ENCODE results near the gene CLDN9. TPM values are rescaled to one million over a fixed set of nuclear protein-coding genes. Genes with fewer than 3 reads are reported as not detected.

CLDN9 gene
- total RNA-seq, 1 donor from 2014 or later, result 2.3 TPM

DNA sequence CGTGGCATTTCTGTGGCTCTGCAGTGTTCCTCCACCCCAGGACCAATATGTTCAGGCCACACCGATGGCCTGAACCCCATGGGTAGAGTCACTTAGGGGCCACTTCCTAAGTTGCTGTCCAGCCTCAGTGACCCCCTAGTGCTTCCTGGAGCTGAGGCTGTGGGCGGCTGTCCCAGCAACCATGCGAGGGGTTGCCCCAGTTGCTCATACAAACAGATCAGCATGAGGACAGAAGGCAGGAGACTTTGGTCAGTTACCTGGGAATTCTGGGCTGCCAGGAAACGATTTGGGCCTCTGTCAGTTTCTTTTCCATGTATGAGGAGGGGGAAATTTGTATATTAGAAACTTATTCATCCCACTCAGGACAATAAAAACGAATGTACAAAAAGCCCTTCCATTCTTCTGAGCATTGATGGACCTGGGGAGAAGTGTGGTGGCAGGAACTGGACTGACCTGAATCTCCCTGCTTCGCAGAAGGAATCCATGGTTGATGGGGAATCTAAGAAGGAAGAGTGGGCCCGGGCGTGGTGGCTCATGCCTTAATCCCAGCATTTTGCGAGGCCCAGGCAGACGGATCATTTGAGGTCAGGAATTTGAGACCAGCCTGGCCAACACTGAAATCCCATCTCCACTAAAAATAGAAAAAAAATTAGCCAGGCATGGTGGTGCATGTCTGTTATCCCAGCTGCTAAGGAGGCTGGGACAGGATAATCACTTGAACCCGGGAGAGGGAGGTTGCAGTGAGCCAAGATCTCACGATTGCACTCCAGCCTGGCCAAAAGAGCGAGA lies 47.8 kb downstream of the CLDN9 start:
- intact Hi-C loops (cut with DNase I), result loop anchor here (5.0 kb wide), 1 partner anchor 37 kb away; the partner anchor contains the start of gene ZSCAN10

GRCh38 chr16:3062553-3062952 lies 49.8 kb downstream of the CLDN9 start:
- no peak for DNase-seq (ENCODE audit: low spot score)
- intact Hi-C loops (cut with DNase I), result loop anchor here (5.0 kb wide), 1 partner anchor 35 kb away; the partner anchor contains the start of gene ZSCAN10

More for the DNA sequence above, 47.8 kb downstream of the CLDN9 start:
- DNase-seq (ENCODE audit: low spot score), result no peak

DNA sequence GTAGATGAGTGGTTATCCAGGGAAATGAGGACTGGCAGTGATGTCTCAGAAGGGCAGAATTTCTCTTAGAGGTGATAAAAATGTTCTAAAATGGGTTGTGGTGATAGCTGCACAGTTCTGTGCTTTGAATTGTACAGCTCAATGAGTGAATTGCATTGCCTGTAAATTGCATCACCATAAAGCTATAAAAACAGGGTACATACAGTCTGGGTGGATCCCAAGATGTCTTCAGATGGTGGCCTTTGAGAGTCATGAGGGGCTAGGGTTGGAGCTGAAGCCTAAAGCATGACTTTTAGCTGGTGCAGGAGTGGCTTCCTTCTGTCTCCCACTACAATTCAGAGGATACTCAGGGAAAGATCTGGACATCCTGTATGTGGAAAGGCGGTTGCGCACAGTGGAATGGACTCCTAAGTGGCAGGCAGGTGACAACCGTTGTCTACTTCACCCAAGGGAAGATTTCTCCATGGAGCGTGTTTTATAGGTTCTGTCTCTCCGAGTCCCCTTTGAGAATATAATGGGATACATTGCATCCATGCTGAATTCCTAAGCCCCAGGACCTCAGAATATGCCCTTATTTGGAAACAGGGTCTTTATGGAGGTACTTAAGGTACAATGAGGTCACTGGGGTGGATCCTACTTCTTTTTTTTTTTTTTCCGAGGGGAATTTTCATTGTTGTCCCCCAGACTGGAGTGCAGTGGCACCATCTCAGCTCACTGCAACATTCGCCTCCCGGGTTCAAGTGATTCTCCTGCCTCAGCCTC lies 51.1 kb downstream of the CLDN9 start:
- DNase-seq (ENCODE audit: low spot score), result no peak
- intact Hi-C loops (cut with DNase I), result loop anchor here (5.0 kb wide), 1 partner anchor 33 kb away; the partner anchor contains the start of gene ZSCAN10

Other genes starting within 250 kb of the CLDN9 start
- gene ELOB, start 235.6 kb upstream of the CLDN9 start, total RNA-seq, result 278 TPM
- gene PRSS33, start 225.4 kb upstream of the CLDN9 start, total RNA-seq, result not detected
- gene PRSS41, start 214.5 kb upstream of the CLDN9 start, total RNA-seq, result not detected
- not detected for gene PRSS21, start 195.7 kb upstream of the CLDN9 start, total RNA-seq
- not detected for gene ZG16B, start 182.6 kb upstream of the CLDN9 start, total RNA-seq
- gene PRSS22, start 154.8 kb upstream of the CLDN9 start, total RNA-seq, result not detected
- 20.8 TPM for gene FLYWCH2, start 129.7 kb upstream of the CLDN9 start, total RNA-seq
- gene FLYWCH1, start 101.0 kb upstream of the CLDN9 start, total RNA-seq, result 43.5 TPM
- not detected for gene KREMEN2, start 48.6 kb upstream of the CLDN9 start, total RNA-seq
- 10.9 TPM for gene PAQR4, start 43.6 kb upstream of the CLDN9 start, total RNA-seq
- 1.8 TPM for gene PKMYT1, start 32.5 kb upstream of the CLDN9 start, total RNA-seq
- gene CLDN6, start 5.3 kb downstream of the CLDN9 start, total RNA-seq, result 0.16 TPM
- 229 TPM for gene TNFRSF12A, start 7.4 kb downstream of the CLDN9 start, total RNA-seq
- 41.3 TPM for gene HCFC1R1, start 11.0 kb downstream of the CLDN9 start, total RNA-seq
- gene THOC6, start 11.1 kb downstream of the CLDN9 start, total RNA-seq, result 13.9 TPM
- not detected for gene BICDL2, start 24.0 kb downstream of the CLDN9 start, total RNA-seq
- 3.0 TPM for gene MMP25, start 33.6 kb downstream of the CLDN9 start, total RNA-seq
- gene IL32, start 52.7 kb downstream of the CLDN9 start, total RNA-seq, result 32.3 TPM
- not detected for gene ZSCAN10, start 86.4 kb downstream of the CLDN9 start, total RNA-seq
- 6.5 TPM for gene ZNF205, start 99.7 kb downstream of the CLDN9 start, total RNA-seq
- gene ZNF213, start 122.1 kb downstream of the CLDN9 start, total RNA-seq, result 7.5 TPM
- gene OR1F1, start 175.3 kb downstream of the CLDN9 start, total RNA-seq, result not detected
- 5.3 TPM for gene ZNF200, start 222.2 kb downstream of the CLDN9 start, total RNA-seq
- 1.00 TPM for gene MEFV, start 243.7 kb downstream of the CLDN9 start, total RNA-seq

All from cardiac septum (tissue), 1 donor.